ENCODE results near the gene EIF2A.
"Not testable (repeated sequence)": the region's sequence is repeated elsewhere in the genome, so short reads cannot be mapped to it uniquely, and the experiment has no call there.

The EIF2A gene

GRCh38 chr3:150546226-150547044 lies at the start of gene EIF2A, which contains the start of gene SERP1:
Gene EIF2A (plus strand): TSS chr3:150546787. CDS start chr3:150546803, 16 bp downstream.
Gene SERP1 (minus strand): TSS chr3:150546496. CDS start chr3:150546135, 361 bp downstream.
- Histone ChIP-seq H3K9me3 (no peaks in the 10 kb centered on the region), H3K4me3 (peak within 1 kb of the TSS; percentile 84 to 91), H3K36me3 (peaks cover 0 to 18% (median 5%) of the 10 kb centered on the region in 3 donors), H3K27ac (peak within 1 kb of the TSS; percentile 98), H3K4me1 (peaks cover 0 to 32% (median 25%) of the 10 kb centered on the region in 4 donors), H3K27me3 (no peaks in the 10 kb centered on the region)
- DNase-seq, result peak; percentile 97 to 99
- TF ChIP-seq CTCF (IDR thresholded peaks at IDR 0.05), result no peak
- intact Hi-C loops (cut with DNase I; ENCODE audit: low total_unique reads), result loop anchor here (2.0 to 5.0 kb wide), 2 partner anchors 138 to 216 kb away; partner anchors contain the start of genes SIAH2 and TSC22D2

GRCh38 chr3:150497956-150498355 lies 48.6 kb upstream of the EIF2A start:
- Histone ChIP-seq H3K36me3 (no peaks in the 10 kb centered on the region), H3K4me1 (no peaks in the 10 kb centered on the region), H3K27ac (no peak overlapping the region), H3K9me3 (no peaks in the 10 kb centered on the region), H3K27me3 (no peaks in the 10 kb centered on the region), H3K4me3 (no peak overlapping the region)
- no peak for TF ChIP-seq CTCF (IDR thresholded peaks at IDR 0.05)
- intact Hi-C loops (cut with DNase I; ENCODE audit: low total_unique reads), result loop anchor here (5.0 kb wide), 2 partner anchors 211 to 271 kb away; no protein-coding TSS in a partner anchor
- no peak for DNase-seq

- intact Hi-C loops (cut with DNase I; ENCODE audit: low total_unique reads), result not testable (repeated sequence)
Measured at GRCh38 chr3:150500960-150501359, 45.6 kb upstream of the EIF2A start.

GRCh38 chr3:150503402-150504099 lies 43.0 kb upstream of the EIF2A start:
- Histone ChIP-seq H3K27ac (no peak overlapping the region), H3K4me3 (no peak overlapping the region), H3K9me3 (no peaks in the 10 kb centered on the region), H3K36me3 (no peaks in the 10 kb centered on the region), H3K27me3 (no peaks in the 10 kb centered on the region), H3K4me1 (no peaks in the 10 kb centered on the region)
- intact Hi-C loops (cut with DNase I; ENCODE audit: low total_unique reads), result no loop called here
- DNase-seq, result no peak
- TF ChIP-seq CTCF (IDR thresholded peaks at IDR 0.05), result no peak

More at GRCh38 chr3:150500960-150501359, 45.6 kb upstream of the EIF2A start:
- not testable (repeated sequence) for H3K36me3 ChIP-seq, H3K4me3 ChIP-seq, H3K9me3 ChIP-seq, DNase-seq, H3K27ac ChIP-seq, H3K27me3 ChIP-seq, H3K4me1 ChIP-seq

- TF ChIP-seq CTCF (IDR thresholded peaks at IDR 0.05), result no peak
- Histone ChIP-seq H3K9me3 (no peaks in the 10 kb centered on the region), H3K27me3 (no peaks in the 10 kb centered on the region), H3K27ac (no peak overlapping the region), H3K4me3 (no peak overlapping the region), H3K4me1 (no peaks in the 10 kb centered on the region), H3K36me3 (no peaks in the 10 kb centered on the region)
- intact Hi-C loops (cut with DNase I; ENCODE audit: low total_unique reads), result no loop called here
- DNase-seq, result no peak
Measured at GRCh38 chr3:150504483-150504882, 42.1 kb upstream of the EIF2A start.

GRCh38 chr3:150508401-150508800 lies 38.2 kb upstream of the EIF2A start:
- Histone ChIP-seq H3K4me1 (no peaks in the 10 kb centered on the region), H3K36me3 (no peaks in the 10 kb centered on the region), H3K9me3 (no peaks in the 10 kb centered on the region), H3K4me3 (no peak overlapping the region), H3K27ac (no peak overlapping the region), H3K27me3 (no peaks in the 10 kb centered on the region)
- no peak for TF ChIP-seq CTCF (IDR thresholded peaks at IDR 0.05)
- intact Hi-C loops (cut with DNase I; ENCODE audit: low total_unique reads), result no loop called here
- no peak for DNase-seq
